Placental pericyte (primary cell): Measurements from ENCODE around the gene DNMT1. TPM values are rescaled to one million over a fixed set of nuclear protein-coding genes. Genes with fewer than 3 reads are reported as not detected.

ENCODE experiments used
- small RNA-seq: library from RNA; depleted of rRNA; stranded (forward); fragments of <200 nt; gene quantifications from one replicate; pipeline ENCODE3, GENCODE V24; 2012; ENCODE audit warnings: low replicate concordance
- total RNA-seq: library from RNA; depleted of rRNA; stranded (reverse); fragments of >200 nt; gene quantifications from 2 replicates; pipeline ENCODE4 v1.2.3, GENCODE V29; 2012

Gene DNMT1
- 23.4 and 96.8 TPM in 2 replicates for total RNA-seq

GRCh38 chr19:10194500-10195198 lies at the start of gene DNMT1:
TSS of gene DNMT1 (minus strand) at chr19:10194953. CDS start at chr19:10194899, 54 bp downstream.

GRCh38 chr19:10230861-10231611 lies 36.3 kb upstream of the DNMT1 start, which contains the start of gene S1PR2:
TSS of gene S1PR2 (minus strand) at chr19:10231331. CDS start at chr19:10224905, 6,426 bp downstream.

GRCh38 chr19:10111405-10111811 lies 83.3 kb downstream of the DNMT1 start, which contains the start of gene P2RY11:
TSS of gene P2RY11 (plus strand) at chr19:10111693. CDS start at chr19:10111722, 29 bp downstream.

GRCh38 chr19:10106100-10106936 lies 88.4 kb downstream of the DNMT1 start, which contains the start of gene PPAN:
TSS of gene PPAN (plus strand) at chr19:10106362. CDS start at chr19:10106395, 33 bp downstream.

GRCh38 chr19:10085641-10086590 lies 108.8 kb downstream of the DNMT1 start, which contains the start of gene SHFL:
TSS of gene SHFL (plus strand) at chr19:10086317. CDS start at chr19:10086428, 111 bp downstream.

Small RNAs within 50 kb of the gene (small RNA-seq; reads per million reads assigned to genes)
- gene MIR4322 (not detected), gene SNORD105 (48.0 reads per million, percentile 98 among the genes with 10 or more reads in this experiment), gene SNORD105B (323 reads per million, percentile 99 among the genes with 10 or more reads in this experiment)

Other genes with a start within 250 kb of the DNMT1 start
- 0.88 and 47.0 TPM in 2 replicates for gene COL5A3, start 184.4 kb downstream of the DNMT1 start, total RNA-seq
- 0.29 TPM in 1 of 2 replicates, not detected in the other for gene RDH8, start 181.5 kb downstream of the DNMT1 start, total RNA-seq
- gene SHFL, start 108.6 kb downstream of the DNMT1 start, total RNA-seq: 22.8 and 29.8 TPM in 2 replicates
- gene ANGPTL6, start 92.3 kb downstream of the DNMT1 start, total RNA-seq: under 0.01 TPM in 1 of 2 replicates, not detected in the other
- gene PPAN, start 88.6 kb downstream of the DNMT1 start, total RNA-seq: 24.5 and 56.1 TPM in 2 replicates
- 1.3 and 3.3 TPM in 2 replicates for gene P2RY11, start 83.3 kb downstream of the DNMT1 start, total RNA-seq
- gene EIF3G, start 75.1 kb downstream of the DNMT1 start, total RNA-seq: 276 and 386 TPM in 2 replicates
- 41.9 and 42.2 TPM in 2 replicates for gene S1PR2, start 36.4 kb upstream of the DNMT1 start, total RNA-seq
- 42.7 and 79.3 TPM in 2 replicates for gene MRPL4, start 57.3 kb upstream of the DNMT1 start, total RNA-seq
- gene ICAM1, start 76.2 kb upstream of the DNMT1 start, total RNA-seq: 52.1 and 189 TPM in 2 replicates
- gene ICAM4, start 92.0 kb upstream of the DNMT1 start, total RNA-seq: 8.3 and 9.2 TPM in 2 replicates
- gene ICAM5, start 95.0 kb upstream of the DNMT1 start, total RNA-seq: 11.6 and 16.2 TPM in 2 replicates
- gene ZGLP1, start 114.9 kb upstream of the DNMT1 start, total RNA-seq: 0.44 and 0.72 TPM in 2 replicates
- 19.5 and 36.1 TPM in 2 replicates for gene FDX2, start 121.1 kb upstream of the DNMT1 start, total RNA-seq
- gene RAVER1, start 138.6 kb upstream of the DNMT1 start, total RNA-seq: 11.2 and 25.3 TPM in 2 replicates
- gene ICAM3, start 144.7 kb upstream of the DNMT1 start, total RNA-seq: 2.8 and 11.3 TPM in 2 replicates
- gene TYK2, start 185.6 kb upstream of the DNMT1 start, total RNA-seq: 56.2 and 108 TPM in 2 replicates
- 208 and 224 TPM in 2 replicates for gene CDC37, start 208.6 kb upstream of the DNMT1 start, total RNA-seq
- 5.5 and 8.0 TPM in 2 replicates for gene PDE4A, start 225.6 kb upstream of the DNMT1 start, total RNA-seq